GM08714 (cell line): ENCODE measurements around the gene ABCG2.
"Not testable (repeated sequence)": the region's sequence is repeated elsewhere in the genome, so short reads cannot be mapped to it uniquely, and the experiment has no call there.

Experiments
- H3K4me3 ChIP-seq: fragments of 200-500 bp; sonication (Bioruptor generic); 2 replicates; pipeline ENCODE4 v1.5.1; 2014; ENCODE audit warnings: mild to moderate bottlenecking, low read length, inconsistent platforms
- ZNF274 ChIP-seq: IDR thresholded peaks from 2 replicates; pipeline ENCODE4 v1.6.1; 2012; ENCODE audit warnings: mild to moderate bottlenecking, low read depth, low read length

ABCG2 gene

GRCh38 chr4:88112856-88113255, 45.6 kb downstream of the ABCG2 start:
- no peak overlapping the region for H3K4me3 ChIP-seq
- TF ChIP-seq ZNF274 = no peak

DNA sequence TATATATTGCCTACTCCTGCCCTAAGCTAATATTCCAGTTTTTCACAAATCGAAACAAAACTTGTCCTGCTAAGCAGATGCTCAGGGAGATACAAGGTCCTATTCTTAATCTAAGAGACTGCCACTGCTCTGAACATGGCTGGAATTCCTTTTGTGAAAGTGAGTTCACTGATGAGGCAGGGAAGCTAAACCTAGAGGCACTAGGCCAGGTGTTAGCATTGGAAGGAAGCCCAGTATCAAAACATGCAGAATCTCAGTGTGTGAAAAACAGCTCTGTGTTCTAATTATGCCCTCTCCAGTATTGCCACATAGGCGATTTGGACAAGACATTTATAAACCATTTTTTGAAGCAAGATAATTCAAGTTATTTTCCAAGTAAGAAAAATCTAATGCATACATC, 47.6 kb downstream of the ABCG2 start:
- no peak for TF ChIP-seq ZNF274
- H3K4me3 ChIP-seq = no peak overlapping the region

DNA sequence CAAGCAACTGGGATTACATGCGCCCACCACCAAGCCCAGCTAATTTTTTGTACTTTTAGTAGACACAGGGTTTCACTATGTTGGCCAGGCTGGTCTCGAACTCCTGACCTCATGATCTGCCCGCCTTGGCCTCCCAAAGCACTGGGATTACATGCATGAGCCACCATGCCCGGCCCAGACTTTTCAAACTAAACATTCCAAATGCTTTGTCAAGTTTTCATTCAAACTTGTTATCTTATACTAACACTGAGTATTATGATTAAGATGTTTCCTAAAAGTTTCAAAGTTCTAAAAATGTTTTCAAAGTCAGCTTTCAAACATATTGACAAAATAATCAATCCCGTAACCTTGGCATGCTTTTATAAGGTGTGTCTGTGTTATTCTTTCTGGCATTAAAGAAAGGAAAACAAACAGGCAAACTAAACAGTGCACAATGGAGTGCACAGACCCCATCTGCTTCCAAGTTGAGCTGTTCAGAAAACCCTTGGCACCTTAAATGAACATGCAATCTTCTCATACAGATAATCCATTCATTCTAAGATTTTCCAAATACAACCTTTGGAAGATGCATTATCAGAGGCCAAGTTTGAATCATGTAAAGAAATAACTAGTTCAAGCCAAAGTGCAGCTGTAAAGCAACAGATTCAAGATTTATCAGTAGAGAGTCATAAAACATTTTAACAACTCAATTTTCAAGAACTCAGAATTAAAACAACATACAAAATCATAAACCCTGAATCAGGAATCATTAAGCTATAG, 49.1 kb downstream of the ABCG2 start:
- no peak for TF ChIP-seq ZNF274
- H3K4me3 ChIP-seq = no peak overlapping the region

GRCh38 chr4:88108747-88109122, 49.7 kb downstream of the ABCG2 start:
- TF ChIP-seq ZNF274 = no peak
- no peak overlapping the region for H3K4me3 ChIP-seq

DNA sequence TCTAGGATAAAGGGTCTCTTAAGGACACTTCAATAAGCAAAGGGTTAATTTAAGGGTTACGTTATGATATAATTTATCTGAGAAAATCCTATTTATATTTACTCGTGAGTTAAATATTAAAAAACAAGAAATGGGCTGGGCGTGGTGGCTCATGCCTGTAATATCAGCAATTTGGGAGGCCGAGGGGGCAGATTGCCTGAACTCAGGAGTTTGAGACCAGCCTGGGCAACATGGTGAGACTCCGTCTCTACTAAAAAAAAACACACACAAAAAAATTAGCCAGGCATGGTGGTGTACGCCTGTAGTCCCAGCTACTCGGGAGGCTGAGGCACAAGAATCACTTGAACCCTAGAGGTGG, 50.4 kb downstream of the ABCG2 start:
- not testable (repeated sequence) for H3K4me3 ChIP-seq

- TF ChIP-seq ZNF274 = no peak
Measured at GRCh38 chr4:88107406-88108107, 50.9 kb downstream of the ABCG2 start.

DNA sequence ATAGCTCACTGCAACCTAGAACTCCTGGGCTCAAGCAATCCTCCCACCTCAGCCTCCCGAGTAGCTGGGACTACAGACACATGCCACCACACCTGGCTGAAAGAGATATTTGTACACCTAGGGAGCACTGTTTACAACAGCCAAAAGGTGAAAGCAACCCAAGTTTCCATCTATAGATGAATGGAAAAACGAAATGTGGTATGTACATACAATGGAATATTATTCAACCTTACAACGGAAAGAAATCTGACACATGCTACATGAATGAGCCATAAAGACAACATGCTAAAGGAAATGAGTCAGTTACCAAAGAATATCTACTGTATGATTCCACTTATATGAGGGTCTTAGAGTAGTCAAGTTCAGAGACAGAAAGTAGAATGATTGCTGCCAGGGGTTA, 52.2 kb downstream of the ABCG2 start:
- TF ChIP-seq ZNF274 = no peak
- H3K4me3 ChIP-seq = no peak overlapping the region

More at GRCh38 chr4:88107406-88108107, 50.9 kb downstream of the ABCG2 start:
- no peak overlapping the region for H3K4me3 ChIP-seq

GRCh38 chr4:88104902-88105610, 53.4 kb downstream of the ABCG2 start:
- no peak for TF ChIP-seq ZNF274
- H3K4me3 ChIP-seq = no peak overlapping the region

GRCh38 chr4:88102026-88102425, 56.4 kb downstream of the ABCG2 start:
- no peak overlapping the region for H3K4me3 ChIP-seq
- TF ChIP-seq ZNF274 = no peak

- TF ChIP-seq ZNF274 = no peak
- no peak overlapping the region for H3K4me3 ChIP-seq
Measured at GRCh38 chr4:88101165-88101564, 57.3 kb downstream of the ABCG2 start.

GRCh38 chr4:88098993-88099752, 59.3 kb downstream of the ABCG2 start:
- no peak overlapping the region for H3K4me3 ChIP-seq
- no peak for TF ChIP-seq ZNF274

DNA sequence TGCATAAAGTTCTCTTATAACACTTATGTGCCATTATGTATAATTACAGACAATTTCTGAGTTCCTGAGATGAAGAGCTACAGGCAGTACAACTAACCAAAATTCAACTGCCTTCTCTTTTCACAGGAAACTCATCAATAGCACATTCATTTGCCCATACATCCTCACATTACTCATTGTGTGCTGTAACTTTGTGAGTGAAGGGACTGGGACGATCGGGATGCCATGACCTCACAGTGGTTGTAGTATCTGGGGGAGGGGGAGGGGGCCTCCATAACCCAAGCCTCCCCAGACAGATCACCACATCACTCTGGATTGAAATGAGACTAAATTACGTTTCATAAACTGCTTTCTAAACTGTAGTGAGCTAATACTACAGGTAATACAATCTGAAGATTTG, 60.7 kb downstream of the ABCG2 start:
- TF ChIP-seq ZNF274 = no peak
- no peak overlapping the region for H3K4me3 ChIP-seq

DNA sequence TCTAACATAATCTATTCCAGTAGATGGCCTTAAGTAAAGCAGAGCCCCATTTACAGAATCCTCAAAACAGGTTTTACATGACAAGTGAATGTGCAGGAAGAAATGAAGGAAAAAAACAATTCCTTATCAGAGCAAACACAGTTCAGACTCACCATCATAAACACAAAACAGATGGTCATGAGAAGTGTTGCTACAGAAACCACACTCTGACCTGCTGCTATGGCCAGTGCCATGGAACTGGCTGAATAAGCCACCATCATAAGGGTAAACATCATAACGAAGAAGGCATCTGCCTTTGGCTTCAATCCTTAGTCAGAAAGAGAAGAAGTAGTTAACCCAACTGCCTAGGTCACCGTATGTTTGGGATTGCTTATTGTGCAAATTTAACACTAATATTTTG, 61.1 kb downstream of the ABCG2 start:
- no peak for TF ChIP-seq ZNF274
- H3K4me3 ChIP-seq = no peak overlapping the region

DNA sequence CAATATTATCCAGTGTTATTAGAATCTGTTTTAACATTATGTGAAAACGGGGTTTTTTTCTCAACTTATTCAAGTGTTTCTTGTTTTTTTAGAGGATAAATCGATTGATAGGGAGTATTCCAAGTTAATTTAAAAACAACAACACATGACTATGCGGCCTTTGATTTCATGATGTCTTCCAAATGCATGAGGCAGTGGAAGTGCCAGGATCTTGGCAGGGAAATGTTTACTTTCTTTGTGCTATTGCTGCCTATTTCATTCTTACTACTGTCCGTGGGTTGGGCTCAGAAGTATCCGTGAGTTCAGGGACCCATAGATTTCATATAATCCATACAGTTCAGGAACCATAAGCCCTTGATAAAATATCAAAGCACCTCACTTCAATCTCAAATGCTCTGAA, 64.6 kb downstream of the ABCG2 start:
- no peak overlapping the region for H3K4me3 ChIP-seq
- TF ChIP-seq ZNF274 = no peak
